HG03521 (cell line): ENCODE results near the gene CSAD.
"Not testable (repeated sequence)": the region's sequence is repeated elsewhere in the genome, so short reads cannot be mapped to it uniquely, and the experiment has no call there.

Experiments
- ATAC-seq: cut with Tn5 transposase; IDR thresholded peaks from one replicate; pipeline ENCODE4 v1.9.1; 2021; ENCODE audit warnings: mild to moderate bottlenecking, moderate library complexity; ENCODE audit not compliant: unreplicated experiment

CSAD gene

GRCh38 chr12:53112431-53112830, 68.3 kb downstream of the CSAD start:
- not testable (repeated sequence) for ATAC-seq
